A549 treated with ZK216348 at 1 μM for 4 hours (cell line): ENCODE results near the gene LRRC8A. TPM values are rescaled to one million over a fixed set of nuclear protein-coding genes. Genes with fewer than 3 reads are reported as not detected.

Experiments
- total RNA-seq: library from RNA; stranded (reverse); fragments of 200-300 nt; extraction: Qiagen RNA extraction; gene quantifications from 5 replicates; pipeline ENCODE4 v1.2.3, GENCODE V29; 2022; ENCODE audit warnings: low read depth

The LRRC8A gene
- 46.3 to 82.4 TPM (median 75.0 TPM) in 5 replicates for total RNA-seq

GRCh38 chr9:128881884-128882676 lies at the start of gene LRRC8A, which contains the start of gene KYAT1:
LRRC8A (plus strand) TSS chr9:128882133; CDS start chr9:128907165, 25,032 bp downstream.
KYAT1 (minus strand) TSS chr9:128881950; CDS start chr9:128845405, 36,545 bp downstream.

DNA sequence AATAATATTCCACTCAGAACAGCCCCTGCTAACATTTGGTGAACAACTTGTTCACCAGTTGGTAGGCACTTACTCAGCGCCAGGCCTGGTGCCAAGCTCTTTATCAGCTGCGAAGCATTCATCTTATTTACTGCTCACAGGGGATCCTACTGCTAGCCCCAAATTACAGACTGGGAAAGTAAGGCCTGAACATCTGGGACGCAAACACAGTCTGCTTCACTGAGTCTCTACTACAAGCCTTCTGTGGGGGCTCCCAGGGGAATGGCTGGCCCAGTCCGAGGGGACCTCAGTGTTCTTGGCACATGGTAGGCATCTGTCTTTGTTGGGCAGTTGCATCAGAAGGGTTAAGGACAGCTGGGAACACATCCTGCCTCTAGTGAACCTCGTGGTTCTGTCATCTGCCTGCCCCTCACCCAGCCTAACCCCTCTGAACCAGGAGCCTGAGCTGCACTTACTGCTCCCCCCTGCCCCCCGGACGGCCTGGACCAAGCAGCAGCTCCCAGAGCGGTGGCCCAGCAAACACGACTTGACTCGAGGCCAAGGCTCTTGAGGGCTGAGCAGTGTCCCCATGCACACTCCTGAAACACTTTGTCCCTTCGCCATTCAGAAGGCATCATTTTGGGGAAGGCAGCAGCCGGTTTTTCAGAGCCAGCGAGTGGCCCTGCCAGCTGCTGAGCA lies 38.6 kb downstream of the LRRC8A start, which contains the start of gene PHYHD1:
PHYHD1 (plus strand) TSS at position 602 of the 678 bp plus-strand sequence. CDS start 1,342 bp downstream, outside the sequence.

DNA sequence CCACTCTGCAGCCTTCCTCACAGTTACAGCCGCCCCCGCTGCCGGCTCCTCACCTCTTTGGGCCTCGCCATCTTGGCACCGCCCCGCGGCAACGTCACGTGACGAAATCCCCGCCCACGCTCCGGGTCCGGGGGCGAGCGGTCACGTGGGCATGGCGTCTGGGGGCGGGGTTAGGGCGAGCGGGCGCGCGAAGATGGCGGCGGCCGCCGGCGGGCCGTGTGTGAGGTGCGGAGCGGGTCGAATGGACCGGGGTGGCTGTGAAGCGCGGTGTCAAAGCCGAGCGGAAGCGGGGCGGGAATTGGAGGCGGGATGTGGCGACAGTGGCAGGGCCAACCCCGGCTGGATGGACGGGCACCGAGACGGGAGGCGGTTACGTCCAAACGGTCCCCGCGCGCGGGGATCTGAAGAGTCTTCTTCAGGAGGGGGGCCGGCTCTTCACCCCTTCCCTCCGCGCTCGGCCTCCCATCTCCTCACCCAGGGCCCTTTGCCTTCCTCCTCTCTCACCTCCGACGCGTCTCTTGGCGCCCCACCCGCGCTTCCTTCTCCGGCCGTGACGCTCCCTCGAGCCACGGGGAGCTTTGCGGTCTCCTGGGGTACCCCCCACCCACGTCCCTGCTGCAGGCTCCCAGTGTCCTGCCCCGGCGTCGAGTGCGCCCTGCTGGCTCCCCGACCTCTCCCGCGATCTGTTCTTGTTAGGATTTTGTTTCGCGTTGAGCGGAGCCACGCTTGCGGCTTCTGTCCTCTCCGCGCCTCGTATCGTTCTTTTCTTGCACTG lies 65.8 kb downstream of the LRRC8A start, which contains the start of the genes DOLK and NUP188:
DOLK (minus strand) TSS at position 77 of the 775 bp plus-strand sequence. CDS start 300 bp downstream, outside the sequence.
NUP188 (plus strand) TSS at position 173 of the 775 bp plus-strand sequence; CDS start at position 194, 21 bp downstream.

Other genes starting within 250 kb of the LRRC8A start
- 71.7 to 143 TPM (median 132 TPM) in 5 replicates for gene DYNC2I2, start 225.3 kb upstream of the LRRC8A start, total RNA-seq
- gene SET, start 192.9 kb upstream of the LRRC8A start, total RNA-seq, result 388 to 686 TPM (median 407 TPM) in 5 replicates
- 12.3 to 20.6 TPM (median 18.0 TPM) in 5 replicates for gene PKN3, start 179.6 kb upstream of the LRRC8A start, total RNA-seq
- gene ZDHHC12, start 158.0 kb upstream of the LRRC8A start, total RNA-seq, result 49.6 to 96.9 TPM (median 93.3 TPM) in 5 replicates
- 8.7 to 18.4 TPM (median 15.1 TPM) in 5 replicates for gene ZER1, start 110.2 kb upstream of the LRRC8A start, total RNA-seq
- 17.6 to 23.5 TPM (median 21.1 TPM) in 5 replicates for gene TBC1D13, start 94.9 kb upstream of the LRRC8A start, total RNA-seq
- gene ENDOG, start 63.6 kb upstream of the LRRC8A start, total RNA-seq, result 12.2 to 33.5 TPM (median 32.5 TPM) in 5 replicates
- gene SPOUT1, start 52.3 kb upstream of the LRRC8A start, total RNA-seq, result 24.0 to 44.2 TPM (median 37.4 TPM) in 5 replicates
- 8.1 to 10.6 TPM (median 10.2 TPM) in 5 replicates for gene KYAT1, start 183 bp upstream of the LRRC8A start, total RNA-seq
- not detected in 5 replicates for gene PHYHD1, start 38.8 kb downstream of the LRRC8A start, total RNA-seq
- 21.5 to 40.3 TPM (median 38.2 TPM) in 5 replicates for gene DOLK, start 65.5 kb downstream of the LRRC8A start, total RNA-seq
- 27.7 to 46.1 TPM (median 42.7 TPM) in 5 replicates for gene NUP188, start 65.6 kb downstream of the LRRC8A start, total RNA-seq
- 28.8 to 58.3 TPM (median 48.7 TPM) in 5 replicates for gene SH3GLB2, start 146.2 kb downstream of the LRRC8A start, total RNA-seq
- 6.8 to 17.2 TPM (median 13.4 TPM) in 5 replicates for gene MIGA2, start 154.5 kb downstream of the LRRC8A start, total RNA-seq
- 15.8 to 21.8 TPM (median 20.2 TPM) in 5 replicates for gene DOLPP1, start 199.0 kb downstream of the LRRC8A start, total RNA-seq
- gene CRAT, start 228.7 kb downstream of the LRRC8A start, total RNA-seq, result 20.8 to 32.8 TPM (median 29.3 TPM) in 5 replicates
- gene PTPA, start 229.3 kb downstream of the LRRC8A start, total RNA-seq, result 107 to 139 TPM (median 130 TPM) in 5 replicates